GM19372 (cell line): Measurements from ENCODE around the gene IL4I1.
"Not testable (repeated sequence)": the region's sequence is repeated elsewhere in the genome, so short reads cannot be mapped to it uniquely, and the experiment has no call there.

Experiments used
- ATAC-seq: cut with Tn5 transposase; IDR thresholded peaks from one replicate; pipeline ENCODE4 v1.9.1; 2021; ENCODE audit warnings: mild to moderate bottlenecking, low read depth, moderate library complexity; ENCODE audit not compliant: unreplicated experiment

The IL4I1 gene

GRCh38 chr19:49896863-49897621, at the start of gene IL4I1:
TSS of gene IL4I1 (minus strand) at chr19:49896887. CDS start at chr19:49896160, 727 bp downstream.
- no peak for ATAC-seq

- ATAC-seq, result no peak
Observed at GRCh38 chr19:49946415-49946814, 49.7 kb upstream of the IL4I1 start.

GRCh38 chr19:49944567-49944966, 47.9 kb upstream of the IL4I1 start:
- ATAC-seq, result not testable (repeated sequence)

- no peak for ATAC-seq
Observed at GRCh38 chr19:49940482-49940791, 43.8 kb upstream of the IL4I1 start.

- no peak for ATAC-seq
Observed at GRCh38 chr19:49939721-49940481, 43.2 kb upstream of the IL4I1 start.

GRCh38 chr19:49938662-49939061, 42.0 kb upstream of the IL4I1 start:
- no peak for ATAC-seq

- no peak for ATAC-seq
Observed at GRCh38 chr19:49937750-49938381, 41.2 kb upstream of the IL4I1 start.

- no peak for ATAC-seq
Observed at GRCh38 chr19:49936549-49936948, 39.9 kb upstream of the IL4I1 start.

- no peak for ATAC-seq
Observed at GRCh38 chr19:49933643-49934042, 37.0 kb upstream of the IL4I1 start.

GRCh38 chr19:49932731-49933131, 36.0 kb upstream of the IL4I1 start:
- ATAC-seq, result no peak

- ATAC-seq, result no peak
Observed at GRCh38 chr19:49932041-49932451, 35.4 kb upstream of the IL4I1 start.

GRCh38 chr19:49931293-49932040, 34.8 kb upstream of the IL4I1 start:
- no peak for ATAC-seq

- ATAC-seq, result no peak
Observed at GRCh38 chr19:49930483-49931011, 33.9 kb upstream of the IL4I1 start.

GRCh38 chr19:49929611-49930482, 33.2 kb upstream of the IL4I1 start:
- ATAC-seq, result peak; percentile 65

- ATAC-seq, result peak; percentile 50
Observed at GRCh38 chr19:49929121-49929610, 32.5 kb upstream of the IL4I1 start, which contains the start of the genes ATF5 and NUP62. TSS of gene ATF5 (plus strand) at chr19:49929205. CDS start at chr19:49930851, 1,646 bp downstream. TSS of gene NUP62 (minus strand) at chr19:49929504. CDS start at chr19:49909807, 19,697 bp downstream.

- ATAC-seq, result no peak
Observed at GRCh38 chr19:49927526-49928264, 31.0 kb upstream of the IL4I1 start.

GRCh38 chr19:49926515-49926914, 29.8 kb upstream of the IL4I1 start:
- no peak for ATAC-seq

- ATAC-seq, result no peak
Observed at GRCh38 chr19:49925486-49925885, 28.8 kb upstream of the IL4I1 start.

- not testable (repeated sequence) for ATAC-seq
Observed at GRCh38 chr19:49924881-49925210, 28.2 kb upstream of the IL4I1 start.
